Retinal pigment epithelial cell (primary cell): Measurements from ENCODE around the gene COL16A1.

Experiments
- DNase-seq: peaks from one replicate; pipeline ENCODE4 v3.0.0-alpha.2; 2010; ENCODE audit warnings: low read depth
- H3K4me3 ChIP-seq: 2 replicates; pipeline ENCODE4 v1.5.1; 2011; ENCODE audit warnings: mild to moderate bottlenecking, low read length, control low read depth, moderate library complexity
- CTCF ChIP-seq: conservative IDR thresholded peaks from 2 replicates; pipeline ENCODE4 v1.5.1; 2011; ENCODE audit warnings: low read depth, low read length, control low read depth, inconsistent platforms

The COL16A1 gene

GRCh38 chr1:31703431-31704270 is at the start of gene COL16A1:
Gene COL16A1 (minus strand): TSS chr1:31704017. CDS start chr1:31702193, 1,824 bp downstream.
- TF ChIP-seq CTCF: peak; percentile 3
- peak within 1 kb of the TSS; percentile 28 for H3K4me3 ChIP-seq
- DNase-seq: no peak

- TF ChIP-seq CTCF: no peak
- no peak overlapping the region for H3K4me3 ChIP-seq
- no peak for DNase-seq
These were observed 49.2 kb upstream of the COL16A1 start for GRCh38 chr1:31752952-31753475.

- no peak for TF ChIP-seq CTCF
- no peak for DNase-seq
- H3K4me3 ChIP-seq: no peak overlapping the region
These were observed 48.4 kb upstream of the COL16A1 start for GRCh38 chr1:31752258-31752657.

- no peak for DNase-seq
- H3K4me3 ChIP-seq: no peak overlapping the region
- no peak for TF ChIP-seq CTCF
These were observed 48.0 kb upstream of the COL16A1 start for GRCh38 chr1:31751822-31752241.

GRCh38 chr1:31750858-31751510 is 47.2 kb upstream of the COL16A1 start:
- TF ChIP-seq CTCF: peak; percentile 5
- no peak for DNase-seq
- H3K4me3 ChIP-seq: no peak overlapping the region

GRCh38 chr1:31749785-31750735 is 46.2 kb upstream of the COL16A1 start:
- no peak for TF ChIP-seq CTCF
- no peak overlapping the region for H3K4me3 ChIP-seq
- DNase-seq: no peak
